ENCODE results near the gene C2orf76.

Gene C2orf76

GRCh38 chr2:119293900-119294299, 72.7 kb downstream of the C2orf76 start:
- CTCF ChIA-PET, result interaction anchor here (8.0 kb wide), 1 partner anchor 411 kb away, joined by 97 read pairs; no protein-coding TSS in a partner anchor
- no peak for DNase-seq (ENCODE audit: extremely low spot score)
- no peak for TF ChIP-seq CTCF (IDR thresholded peaks at IDR 0.05; ENCODE audit: control extremely low read depth, extremely low read depth, low read depth, missing control alignments)
- POLR2A ChIA-PET, result no interaction called here

GRCh38 chr2:119293254-119293653, 73.4 kb downstream of the C2orf76 start:
- CTCF ChIA-PET, result interaction anchor here (1.6 to 8.0 kb wide), 3 partner anchors 9 to 410 kb away, joined by 8 to 97 read pairs (median 43); no protein-coding TSS in a partner anchor
- DNase-seq (ENCODE audit: extremely low spot score), result no peak
- POLR2A ChIA-PET, result no interaction called here

GRCh38 chr2:119292226-119292625, 74.4 kb downstream of the C2orf76 start:
- ChIA-PET POLR2A (no interaction called here), CTCF (interaction anchor here (1.0 to 8.0 kb wide), 13 partner anchors 9 to 409 kb away, joined by 3 to 97 read pairs (median 8); no protein-coding TSS in a partner anchor)
- TF ChIP-seq CTCF (IDR thresholded peaks at IDR 0.05; ENCODE audit: control extremely low read depth, extremely low read depth, low read depth, missing control alignments), result no peak
- DNase-seq (ENCODE audit: extremely low spot score), result no peak

More at GRCh38 chr2:119293254-119293653, 73.4 kb downstream of the C2orf76 start:
- TF ChIP-seq CTCF (IDR thresholded peaks at IDR 0.05; ENCODE audit: control extremely low read depth, extremely low read depth, low read depth, missing control alignments), result no peak

GRCh38 chr2:119291588-119292167, 75.0 kb downstream of the C2orf76 start:
- ChIA-PET CTCF (interaction anchor here (0.7 to 8.0 kb wide), 37 partner anchors 8 to 415 kb away, joined by 3 to 97 read pairs (median 5); partner anchors contain the start of genes C2orf76, DBI and STEAP3), POLR2A (no interaction called here)
- no peak for TF ChIP-seq CTCF (IDR thresholded peaks at IDR 0.05; ENCODE audit: control extremely low read depth, extremely low read depth, low read depth, missing control alignments)
- DNase-seq (ENCODE audit: extremely low spot score), result no peak

GRCh38 chr2:119290859-119291587, 75.6 kb downstream of the C2orf76 start:
- POLR2A ChIA-PET, result no interaction called here
- CTCF ChIA-PET, result interaction anchor here (0.7 to 8.0 kb wide), 40 partner anchors 8 to 415 kb away, joined by 3 to 97 read pairs (median 4); partner anchors contain the start of genes C2orf76, DBI and STEAP3
- peak; percentile 97 for TF ChIP-seq CTCF (IDR thresholded peaks at IDR 0.05; ENCODE audit: control extremely low read depth, extremely low read depth, low read depth, missing control alignments)
- DNase-seq (ENCODE audit: extremely low spot score), result peak; percentile 67

GRCh38 chr2:119289642-119290041, 77.0 kb downstream of the C2orf76 start:
- no peak for DNase-seq (ENCODE audit: extremely low spot score)
- CTCF ChIA-PET, result interaction anchor here (0.6 to 8.0 kb wide), 16 partner anchors 7 to 407 kb away, joined by 3 to 97 read pairs (median 6); no protein-coding TSS in a partner anchor
- POLR2A ChIA-PET, result no interaction called here
- no peak for TF ChIP-seq CTCF (IDR thresholded peaks at IDR 0.05; ENCODE audit: control extremely low read depth, extremely low read depth, low read depth, missing control alignments)

All from GM10248 (cell line).